ENCODE measurements around the gene SUCLG1.

DNA sequence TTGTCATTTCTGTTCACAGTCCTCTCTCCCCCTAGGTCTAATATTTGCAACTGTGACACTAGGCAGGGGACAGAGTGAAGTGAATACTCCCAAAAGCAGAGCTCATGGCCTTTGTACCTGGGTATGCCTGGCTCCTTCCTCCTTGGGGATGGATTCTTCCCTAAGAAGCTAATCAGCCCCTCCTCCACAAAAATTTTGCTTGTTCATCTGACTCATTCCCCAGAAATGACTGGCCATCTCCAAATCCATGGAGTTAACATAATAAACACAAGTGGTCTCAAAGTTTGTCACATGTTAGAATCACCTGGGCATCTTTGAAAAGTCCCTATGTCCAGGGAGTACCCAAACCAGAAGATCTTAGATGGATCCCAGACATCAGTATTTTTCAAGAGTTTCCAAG, 65.3 kb downstream of the SUCLG1 start:
- TF ChIP-seq CTCF (IDR thresholded peaks at IDR 0.05) = no peak
- TF ChIP-seq POLR2A (IDR thresholded peaks at IDR 0.05) = no peak

Measured in testis (tissue), 2 donors.